Lung (tissue), 12 donors: Measurements from ENCODE around the gene PASK. TPM values are rescaled to one million over a fixed set of nuclear protein-coding genes. Genes with fewer than 3 reads are reported as not detected.

ENCODE experiments used
- ATAC-seq: fragments of 200-7000 bp; cut with Tn5 transposase; one replicate; pipeline ENCODE4 v1.9.1; 2020; ENCODE audit warnings: moderate number of reproducible peaks; ENCODE audit not compliant: insufficient read depth, low FRiP score
- DNase-seq, 3 donors: peaks; one replicate each; pipeline ENCODE4 v3.0.0-alpha.2; 2013 to 2017
- H3K27ac ChIP-seq, 2 donors: one replicate each; pipeline ENCODE4 v1.5.1; 2013; ENCODE audit warnings: mild to moderate bottlenecking in 2 of 2, moderate library complexity in 2 of 2, control low read depth in 1 of 2, inconsistent platforms in 1 of 2, low read depth in 1 of 2, low read length in 1 of 2
- H3K27me3 ChIP-seq, 3 donors: one replicate each; pipeline ENCODE4 v1.5.1; 2013; ENCODE audit warnings: low read length in 2 of 3; ENCODE audit not compliant: control insufficient read depth in 3 of 3, insufficient read depth in 3 of 3
- H3K36me3 ChIP-seq, 4 donors: one replicate each; pipeline ENCODE4 v1.5.1; 2013; ENCODE audit warnings: low read length in 4 of 4, mild to moderate bottlenecking in 1 of 4, moderate library complexity in 1 of 4; ENCODE audit not compliant: control insufficient read depth in 4 of 4, insufficient read depth in 4 of 4
- H3K4me1 ChIP-seq, 5 donors: one replicate each; pipeline ENCODE4 v1.5.1; 2013; ENCODE audit warnings: low read length in 5 of 5, mild to moderate bottlenecking in 2 of 5, moderate library complexity in 1 of 5; ENCODE audit not compliant: control insufficient read depth in 5 of 5, insufficient read depth in 5 of 5
- H3K4me3 ChIP-seq: one replicate; pipeline ENCODE4 v1.5.1; 2013; ENCODE audit warnings: mild to moderate bottlenecking, control low read depth, moderate library complexity
- H3K9ac ChIP-seq, 2 donors: one replicate each; pipeline ENCODE4 v1.5.1; 2013; ENCODE audit warnings: low read length in 2 of 2, control low read depth in 1 of 2; ENCODE audit not compliant: insufficient read depth in 1 of 2
- H3K9me3 ChIP-seq, 4 donors: one replicate each; pipeline ENCODE4 v1.5.1; 2013; ENCODE audit warnings: low read length in 3 of 4, mild to moderate bottlenecking in 1 of 4, moderate library complexity in 1 of 4; ENCODE audit not compliant: control insufficient read depth in 4 of 4, insufficient read depth in 3 of 4
- WGBS, 2 donors: extraction: QIAGEN DNeasy Blood & Tissue Kit; methylation state at CpG; one replicate each; pipeline ENCODE4 v1.1.7; 2013; 5-methylcytosine and 5-hydroxymethylcytosine counted together
- polyA plus RNA-seq, 2 donors: library from polyadenylated mRNA; stranded (reverse); fragments of 200-250 nt; gene quantifications; one replicate each; pipeline ENCODE4 v1.2.1, GENCODE V29; 2013
- total RNA-seq, 2 donors: library from RNA; depleted of rRNA in 1 of 2; stranded (reverse); fragments of >200 nt in 1 of 2; gene quantifications; one replicate each; pipeline ENCODE4 v1.2.1, GENCODE V29; 2014 to 2021
- TF ChIP-seq, protein P1 (sequence below): IDR thresholded peaks from 2 replicates; pipeline ENCODE4 v1.5.1; 2012; ENCODE audit warnings: mild to moderate bottlenecking; ENCODE audit errors: control extremely low read depth, extremely low read depth
- donor health status: control.
- donor health status: control.
- donor health status: Bipolar disorder and iron deficiency.
- donor health status: healthy.
- donor health status: DM: yes; HTN: yes; CAD: no.

PASK gene
- total and polyA plus RNA-seq, 4 donors: 3.5 to 21.8 (median 13.2) TPM

DNA sequence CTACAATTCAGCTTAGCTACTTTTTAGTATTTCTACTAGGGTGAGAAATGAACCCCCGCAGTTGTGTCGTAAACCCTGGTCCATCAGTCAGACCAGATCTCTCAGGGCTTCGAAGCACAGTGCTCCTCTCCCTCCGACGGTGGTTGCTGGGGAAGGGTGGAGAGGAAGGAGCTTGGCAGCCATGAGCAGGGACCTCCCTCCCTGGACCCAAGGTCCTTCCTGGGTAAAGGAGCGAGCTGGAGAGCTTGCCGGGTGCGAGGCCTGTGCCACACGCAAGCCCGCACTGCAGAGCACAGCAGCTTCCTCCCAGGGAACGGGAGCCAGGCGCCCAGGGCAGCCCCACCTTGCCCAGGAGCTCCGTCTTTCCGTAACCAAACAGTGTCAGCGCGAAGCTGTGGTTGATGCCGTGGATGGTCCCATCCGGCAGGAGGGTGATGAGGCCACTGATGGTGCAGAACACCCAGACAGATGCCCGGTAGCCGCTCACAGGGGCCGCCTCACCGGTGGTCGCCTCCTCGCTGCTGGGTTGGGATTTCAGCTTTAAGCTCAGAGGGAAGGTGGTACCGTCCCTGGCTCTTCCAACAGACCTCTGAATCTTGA, 12.5 kb downstream of the PASK start:
- Histone ChIP-seq H3K9me3 (peaks cover 0 to 2% (median 0%) of the 10 kb centered on the region in 4 donors), H3K4me3 (no peak overlapping the region), H3K4me1 (peaks cover 0 to 8% (median 3%) of the 10 kb centered on the region in 5 donors), H3K27me3 (no peaks in the 10 kb centered on the region), H3K9ac (no peak overlapping the region), H3K36me3 (peaks cover 0 to 19% (median 8%) of the 10 kb centered on the region in 4 donors), H3K27ac (no peak overlapping the region)
- no peak for DNase-seq
- TF ChIP-seq, protein P1, sequence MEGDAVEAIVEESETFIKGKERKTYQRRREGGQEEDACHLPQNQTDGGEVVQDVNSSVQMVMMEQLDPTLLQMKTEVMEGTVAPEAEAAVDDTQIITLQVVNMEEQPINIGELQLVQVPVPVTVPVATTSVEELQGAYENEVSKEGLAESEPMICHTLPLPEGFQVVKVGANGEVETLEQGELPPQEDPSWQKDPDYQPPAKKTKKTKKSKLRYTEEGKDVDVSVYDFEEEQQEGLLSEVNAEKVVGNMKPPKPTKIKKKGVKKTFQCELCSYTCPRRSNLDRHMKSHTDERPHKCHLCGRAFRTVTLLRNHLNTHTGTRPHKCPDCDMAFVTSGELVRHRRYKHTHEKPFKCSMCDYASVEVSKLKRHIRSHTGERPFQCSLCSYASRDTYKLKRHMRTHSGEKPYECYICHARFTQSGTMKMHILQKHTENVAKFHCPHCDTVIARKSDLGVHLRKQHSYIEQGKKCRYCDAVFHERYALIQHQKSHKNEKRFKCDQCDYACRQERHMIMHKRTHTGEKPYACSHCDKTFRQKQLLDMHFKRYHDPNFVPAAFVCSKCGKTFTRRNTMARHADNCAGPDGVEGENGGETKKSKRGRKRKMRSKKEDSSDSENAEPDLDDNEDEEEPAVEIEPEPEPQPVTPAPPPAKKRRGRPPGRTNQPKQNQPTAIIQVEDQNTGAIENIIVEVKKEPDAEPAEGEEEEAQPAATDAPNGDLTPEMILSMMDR: no peak
- WGBS, 2 donors: 96 to 98% methylated on average over 25 of the region's 25 CpGs
- no peak for ATAC-seq

DNA sequence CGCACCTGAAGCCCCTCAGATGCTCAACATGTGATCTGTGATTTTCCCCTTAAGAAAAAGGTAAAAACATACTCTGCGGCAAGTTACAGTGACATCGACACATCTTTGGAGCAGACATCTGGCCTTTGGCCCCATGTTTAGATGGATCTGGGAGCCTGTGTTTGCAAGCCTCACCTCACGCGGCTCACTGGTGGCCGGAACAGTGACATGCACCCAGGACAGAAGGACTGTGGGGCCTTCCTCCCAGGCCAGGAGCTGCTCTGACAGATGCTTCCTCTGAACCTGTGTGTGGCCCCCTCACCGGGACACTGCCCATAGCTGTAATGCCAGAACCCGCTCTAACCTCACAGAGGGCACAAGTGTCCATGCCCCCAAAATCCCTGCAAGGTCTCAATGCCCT, 13.1 kb downstream of the PASK start:
- Histone ChIP-seq H3K4me3 (no peak overlapping the region), H3K9me3 (peaks cover 0 to 2% (median 0%) of the 10 kb centered on the region in 4 donors), H3K27me3 (no peaks in the 10 kb centered on the region), H3K9ac (no peak overlapping the region), H3K36me3 (peaks cover 0 to 18% (median 8%) of the 10 kb centered on the region in 4 donors), H3K27ac (no peak overlapping the region), H3K4me1 (peaks cover 0 to 8% (median 3%) of the 10 kb centered on the region in 5 donors)
- TF ChIP-seq, protein P1: no peak
- 95 to 98% methylated on average over 8 of the region's 8 CpGs for WGBS, 2 donors
- ATAC-seq: no peak
- DNase-seq: no peak

DNA sequence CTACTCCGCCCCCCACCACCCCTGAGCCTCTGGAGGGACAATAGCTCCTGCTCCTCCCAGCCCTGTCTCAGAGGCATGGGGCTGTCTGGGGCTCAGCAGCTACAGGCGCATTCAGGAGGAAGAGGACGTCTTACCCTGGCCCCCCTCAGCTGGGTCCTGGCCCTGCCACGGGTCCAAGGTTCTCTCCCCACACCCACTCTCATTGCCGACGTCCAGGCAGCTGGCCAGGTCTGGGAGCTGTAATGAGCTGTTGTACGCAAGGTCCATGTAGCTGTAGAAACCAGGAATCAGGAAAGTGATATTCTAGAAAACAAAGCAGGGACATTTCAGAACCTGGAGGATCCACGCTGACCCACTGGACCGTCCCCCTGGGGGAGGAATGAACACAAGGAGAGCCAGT, 13.5 kb downstream of the PASK start:
- no peak overlapping the region for H3K9ac ChIP-seq

More for the DNA sequence above, 13.5 kb downstream of the PASK start:
- Histone ChIP-seq H3K36me3 (peaks cover 0 to 18% (median 8%) of the 10 kb centered on the region in 4 donors), H3K9me3 (peaks cover 0 to 2% (median 0%) of the 10 kb centered on the region in 4 donors), H3K27ac (no peak overlapping the region), H3K4me1 (peaks cover 0 to 8% (median 3%) of the 10 kb centered on the region in 5 donors), H3K27me3 (no peaks in the 10 kb centered on the region), H3K4me3 (no peak overlapping the region)
- WGBS, 2 donors: 81 to 83% methylated on average over 9 of the region's 9 CpGs
- DNase-seq (peak; percentile 52 to 74 (median 58)), ATAC-seq (no peak)
- TF ChIP-seq, protein P1: no peak
